GM12801 (cell line): ENCODE results near the gene PMEPA1.

Experiments
- CTCF ChIP-seq: IDR thresholded peaks from one replicate; pipeline ENCODE4 v1.5.1; 2011; ENCODE audit warnings: control low read depth; ENCODE audit not compliant: insufficient read length; ENCODE audit errors: extremely low read depth

The PMEPA1 gene

GRCh38 chr20:57751411-57751810 lies 41.6 kb upstream of the PMEPA1 start:
- TF ChIP-seq CTCF: no peak

- no peak for TF ChIP-seq CTCF
These were observed 40.1 kb upstream of the PMEPA1 start for GRCh38 chr20:57749869-57750268.

- TF ChIP-seq CTCF: no peak
These were observed 39.4 kb upstream of the PMEPA1 start for GRCh38 chr20:57749131-57749690.

GRCh38 chr20:57748601-57749130 lies 38.9 kb upstream of the PMEPA1 start:
- TF ChIP-seq CTCF: no peak

GRCh38 chr20:57747861-57748481 lies 38.2 kb upstream of the PMEPA1 start:
- TF ChIP-seq CTCF: no peak

GRCh38 chr20:57746832-57747404 lies 37.1 kb upstream of the PMEPA1 start:
- no peak for TF ChIP-seq CTCF

GRCh38 chr20:57746201-57746600 lies 36.4 kb upstream of the PMEPA1 start:
- no peak for TF ChIP-seq CTCF
